Stimulated activated CD4-positive, alpha-beta T cell treated with anti-CD3 and anti-CD28 coated beads, TNF-alpha, amount 100 ng/mL, for 1 hour (primary cell): Measurements from ENCODE around the gene NR2F2.

Source experiments
- DNase-seq, 3 donors: peaks; one replicate each; pipeline ENCODE4 v3.0.0-alpha.2; 2020; ENCODE audit warnings: low read depth in 3 of 3, low spot score in 1 of 3

Gene NR2F2

GRCh38 chr15:96331144-96331944 is 844 bp downstream of the NR2F2 start:
- no peak for DNase-seq

DNA sequence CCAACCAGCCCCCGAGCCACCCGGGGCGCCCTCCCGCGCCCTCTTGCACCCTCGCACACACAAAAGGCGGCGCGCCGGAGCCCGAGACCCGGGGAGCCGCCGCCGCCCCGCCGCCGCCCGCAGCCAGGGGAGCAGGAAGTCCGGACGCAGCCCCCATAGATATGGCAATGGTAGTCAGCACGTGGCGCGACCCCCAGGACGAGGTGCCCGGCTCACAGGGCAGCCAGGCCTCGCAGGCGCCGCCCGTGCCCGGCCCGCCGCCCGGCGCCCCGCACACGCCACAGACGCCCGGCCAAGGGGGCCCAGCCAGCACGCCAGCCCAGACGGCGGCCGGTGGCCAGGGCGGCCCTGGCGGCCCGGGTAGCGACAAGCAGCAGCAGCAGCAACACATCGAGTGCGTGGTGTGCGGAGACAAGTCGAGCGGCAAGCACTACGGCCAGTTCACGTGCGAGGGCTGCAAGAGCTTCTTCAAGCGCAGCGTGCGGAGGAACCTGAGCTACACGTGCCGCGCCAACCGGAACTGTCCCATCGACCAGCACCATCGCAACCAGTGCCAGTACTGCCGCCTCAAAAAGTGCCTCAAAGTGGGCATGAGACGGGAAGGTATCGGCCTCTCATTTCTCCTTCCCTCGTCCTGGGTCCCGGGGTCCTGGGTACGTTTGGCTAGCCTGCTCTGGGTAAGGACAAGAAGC is 1.6 kb downstream of the NR2F2 start:
- DNase-seq, result no peak

GRCh38 chr15:96332637-96333121 is 2.2 kb downstream of the NR2F2 start:
- DNase-seq, result no peak

GRCh38 chr15:96333131-96334016 is 2.9 kb downstream of the NR2F2 start:
- DNase-seq, result no peak

DNA sequence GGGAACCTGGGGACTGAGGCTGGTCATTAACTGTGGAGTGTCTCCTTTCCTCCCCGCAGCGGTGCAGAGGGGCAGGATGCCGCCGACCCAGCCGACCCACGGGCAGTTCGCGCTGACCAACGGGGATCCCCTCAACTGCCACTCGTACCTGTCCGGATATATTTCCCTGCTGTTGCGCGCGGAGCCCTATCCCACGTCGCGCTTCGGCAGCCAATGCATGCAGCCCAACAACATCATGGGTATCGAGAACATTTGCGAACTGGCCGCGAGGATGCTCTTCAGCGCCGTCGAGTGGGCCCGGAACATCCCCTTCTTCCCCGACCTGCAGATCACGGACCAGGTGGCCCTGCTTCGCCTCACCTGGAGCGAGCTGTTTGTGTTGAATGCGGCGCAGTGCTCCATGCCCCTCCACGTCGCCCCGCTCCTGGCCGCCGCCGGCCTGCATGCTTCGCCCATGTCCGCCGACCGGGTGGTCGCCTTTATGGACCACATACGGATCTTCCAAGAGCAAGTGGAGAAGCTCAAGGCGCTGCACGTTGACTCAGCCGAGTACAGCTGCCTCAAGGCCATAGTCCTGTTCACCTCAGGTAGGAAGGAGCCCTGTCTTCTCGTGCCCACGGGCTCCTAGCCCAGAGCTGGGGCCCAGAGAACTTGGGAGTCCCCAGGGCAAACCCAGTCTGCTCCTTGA is 3.7 kb downstream of the NR2F2 start:
- DNase-seq, result no peak

DNA sequence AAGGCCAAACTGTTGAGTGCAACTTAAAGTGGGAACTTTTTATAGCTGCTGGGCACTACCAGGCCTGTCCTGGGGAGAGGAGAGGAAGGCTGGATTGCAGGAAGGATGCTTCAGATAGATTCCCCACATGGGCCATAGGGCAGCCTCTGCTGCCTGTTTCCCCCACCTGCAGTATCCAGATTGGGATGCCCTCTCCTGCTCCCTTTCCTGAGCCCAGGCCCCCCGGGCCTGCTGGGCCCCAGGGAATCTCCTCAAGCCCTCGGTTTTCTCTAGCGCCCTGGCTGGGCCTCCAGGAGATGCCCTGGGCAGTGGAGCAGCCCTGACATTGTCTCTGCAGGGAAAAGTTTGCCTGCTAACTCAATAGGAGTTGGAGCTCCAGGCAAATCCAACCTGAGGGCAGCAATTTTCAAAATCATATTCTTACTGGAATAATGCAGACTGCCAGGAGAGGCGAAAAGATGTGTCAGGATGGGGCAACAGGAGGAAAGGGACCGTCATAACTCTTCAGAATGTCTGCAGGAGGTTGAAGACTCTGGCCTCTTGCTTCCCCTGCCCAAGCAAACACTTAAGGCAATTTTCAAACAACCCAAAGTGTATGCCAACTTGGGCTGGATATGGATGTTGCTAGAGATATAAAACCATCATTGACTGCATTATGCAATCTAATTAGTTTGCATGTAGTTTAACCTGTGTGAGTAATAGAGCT is 4.4 kb downstream of the NR2F2 start:
- DNase-seq, result no peak

- no peak for DNase-seq
These were observed 5.0 kb downstream of the NR2F2 start for GRCh38 chr15:96335411-96336024.

GRCh38 chr15:96336108-96336595 is 5.7 kb downstream of the NR2F2 start:
- no peak for DNase-seq

- no peak for DNase-seq
These were observed 6.3 kb downstream of the NR2F2 start for GRCh38 chr15:96336596-96337364.

GRCh38 chr15:96337365-96338023 is 7.0 kb downstream of the NR2F2 start:
- no peak for DNase-seq

DNA sequence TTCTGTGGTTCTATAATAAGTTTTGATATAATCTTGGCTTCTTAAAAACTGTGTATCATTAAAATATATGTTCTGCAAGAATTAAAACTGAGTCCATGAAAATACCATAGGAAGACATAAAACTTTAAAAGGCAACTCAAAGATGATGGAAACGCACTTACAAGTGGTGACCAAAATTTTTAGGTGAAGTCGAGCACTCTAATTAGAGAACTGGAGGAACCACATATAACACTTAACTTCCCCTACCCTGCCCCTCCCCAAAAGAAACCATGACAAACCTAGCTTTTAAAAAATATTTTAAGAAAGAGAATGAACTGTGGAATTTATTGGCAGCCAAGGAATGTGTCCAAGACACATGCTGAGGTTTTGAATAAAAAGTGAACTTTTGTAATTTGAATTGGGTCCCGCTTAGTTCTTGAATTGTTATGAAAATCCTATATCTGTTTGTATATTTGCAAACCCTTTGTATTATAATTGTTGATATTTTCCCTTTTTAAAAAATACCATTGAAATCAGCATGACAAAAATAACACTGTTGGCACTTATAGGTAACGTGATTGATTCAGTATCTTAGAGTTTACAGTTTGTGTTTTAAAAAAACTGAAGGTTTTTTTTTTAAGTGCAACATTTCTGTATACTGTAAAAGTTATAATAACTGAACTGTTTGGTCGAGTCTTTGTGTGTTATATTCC is 7.7 kb downstream of the NR2F2 start:
- DNase-seq, result no peak

- DNase-seq, result no peak
These were observed 8.5 kb downstream of the NR2F2 start for GRCh38 chr15:96338766-96339618.

DNA sequence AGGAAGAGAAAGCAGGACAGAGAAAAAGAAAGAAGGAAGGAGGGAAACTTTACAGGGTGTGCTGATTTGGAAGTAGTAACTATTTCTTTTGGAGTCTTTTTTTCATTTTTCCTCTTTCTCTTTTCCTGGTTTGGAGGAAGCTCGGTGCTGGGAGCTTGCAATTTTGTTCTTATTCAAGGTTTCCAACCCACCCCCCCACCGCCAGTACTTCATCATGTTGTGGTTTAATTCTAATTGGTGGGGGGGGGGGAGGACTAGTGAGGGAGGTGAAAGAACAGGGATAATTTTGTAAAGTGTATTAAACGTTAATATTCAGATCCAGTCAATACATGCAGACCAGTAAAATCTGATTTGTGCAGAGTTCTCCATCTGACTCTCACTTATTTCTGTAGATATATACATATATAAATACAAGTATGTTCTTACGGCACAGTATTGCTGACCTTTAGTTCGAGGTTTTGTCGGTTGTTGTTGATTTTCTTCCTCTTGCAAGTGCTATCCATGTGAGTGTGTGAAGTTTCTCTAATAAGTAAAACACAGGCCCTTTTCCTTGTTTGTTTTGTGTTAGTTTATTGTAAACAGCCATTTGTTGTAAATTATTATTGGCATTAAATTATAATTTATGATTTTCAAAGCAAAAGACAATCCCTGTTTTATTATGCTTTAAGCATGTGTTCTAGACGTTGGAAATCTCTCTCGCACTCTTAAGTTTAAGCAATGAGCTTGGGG is 9.3 kb downstream of the NR2F2 start:
- DNase-seq, result no peak

DNA sequence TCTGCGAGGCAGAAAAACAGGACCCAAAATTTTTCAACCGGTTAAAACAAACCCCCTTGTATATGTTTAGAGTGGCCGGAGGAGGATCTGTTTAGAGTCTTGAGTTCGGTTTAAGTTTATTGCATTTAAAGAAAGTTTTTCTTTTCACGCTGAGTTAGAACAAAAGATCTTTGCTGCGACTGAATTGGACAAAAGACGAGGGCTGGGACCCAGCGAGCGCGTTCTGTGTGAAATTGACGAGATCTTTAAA is 9.8 kb downstream of the NR2F2 start:
- DNase-seq, result no peak

GRCh38 chr15:96340598-96341512 is 10.4 kb downstream of the NR2F2 start:
- no peak for DNase-seq
